Measurements from ENCODE around the gene RXRB. TPM values are rescaled to one million over a fixed set of nuclear protein-coding genes. Genes with fewer than 3 reads are reported as not detected.

RXRB gene
- total RNA-seq, 1 experiment from 2014 or later = 49.9 TPM

GRCh38 chr6:33187809-33188208 is 12.7 kb downstream of the RXRB start:
- no peak for ATAC-seq
- no peak for DNase-seq (ENCODE audit: low read depth, low spot score)
- Histone ChIP-seq H3K79me2 (ENCODE audit: insufficient read depth, low read length) (no peaks in the 10 kb centered on the region), H3K27ac (ENCODE audit: low read depth, low read length) (no peak overlapping the region), H3K9ac (ENCODE audit: low read length) (no peak overlapping the region), H3K4me1 (ENCODE audit: control insufficient read depth in 1 of 2, insufficient read depth in 2 of 2, low read length in 2 of 2) (peaks cover 0 to 7% of the 10 kb centered on the region in 2 experiments; a peak in 2 of 4 replicates), H4K20me1 (ENCODE audit: insufficient read depth) (no peaks in the 10 kb centered on the region), H2AFZ (ENCODE audit: low read depth, low read length, poor library complexity, severe bottlenecking) (no peak overlapping the region), H3K36me3 (ENCODE audit: control insufficient read depth in 1 of 2, insufficient read depth in 2 of 2, low read length in 2 of 2) (no peaks in the 10 kb centered on the region), H3K4me3 (replicated peaks in 1 of 2; ENCODE audit: low read depth in 1 of 2, low read length in 2 of 2) (no peak overlapping the region), H3K4me2 (ENCODE audit: low read length) (no peak overlapping the region), H3K9me2 (ENCODE audit: insufficient read depth) (no peaks in the 10 kb centered on the region), H3K9me3 (ENCODE audit: control insufficient read depth in 1 of 2, insufficient read depth in 1 of 2, low read depth in 1 of 2, low read length in 2 of 2) (no peaks in the 10 kb centered on the region), H3K27me3 (ENCODE audit: insufficient read depth, low read length) (no peaks in the 10 kb centered on the region)
- CTCF ChIA-PET = no interaction called here
- RAD21 ChIA-PET (ENCODE audit: low non-redundant PET in 1 of 2, low total read pairs in 2 of 2, uncharacterized antibody in 2 of 2, unreplicated experiment in 2 of 2) = no interaction called here
- POLR2A ChIA-PET = no interaction called here
- no TSS peak for BruUV-seq (replicated peaks)
- intact Hi-C loops (cut with micrococcal nuclease) = no loop called here
- TF ChIP-seq ZBTB33 (IDR thresholded peaks at IDR 0.05; ENCODE audit: extremely low read depth, insufficient replicate concordance, low read length) (no peak), EZH2 (IDR thresholded peaks at IDR 0.05) (no peak), CEBPB (IDR thresholded peaks at IDR 0.05; ENCODE audit: low read depth) (no peak), REST (IDR thresholded peaks at IDR 0.05; ENCODE audit: low read depth) (no peak), EZH2phosphoT487 (IDR thresholded peaks at IDR 0.05; ENCODE audit: borderline replicate concordance) (no peak), ZFX (IDR thresholded peaks at IDR 0.05) (no peak), ELF1 (IDR thresholded peaks at IDR 0.05; ENCODE audit: borderline replicate concordance, low read depth) (no peak), CBX3 (IDR thresholded peaks at IDR 0.05; ENCODE audit: low read depth) (no peak)

All from HCT116 (cell line).